Stimulated activated CD8-positive, alpha-beta memory T cell treated with anti-CD3 and anti-CD28 coated beads, Interleukin-15, amount 100 ng/mL, for 24 hours (primary cell): Measurements from ENCODE around the gene ANKS1A.
"Not testable (repeated sequence)": the region's sequence is repeated elsewhere in the genome, so short reads cannot be mapped to it uniquely, and the experiment has no call there.

Experiments used
- DNase-seq: peaks from one replicate; pipeline ENCODE4 v3.0.0-alpha.2; 2020; ENCODE audit warnings: low read depth

Gene ANKS1A, protein sequence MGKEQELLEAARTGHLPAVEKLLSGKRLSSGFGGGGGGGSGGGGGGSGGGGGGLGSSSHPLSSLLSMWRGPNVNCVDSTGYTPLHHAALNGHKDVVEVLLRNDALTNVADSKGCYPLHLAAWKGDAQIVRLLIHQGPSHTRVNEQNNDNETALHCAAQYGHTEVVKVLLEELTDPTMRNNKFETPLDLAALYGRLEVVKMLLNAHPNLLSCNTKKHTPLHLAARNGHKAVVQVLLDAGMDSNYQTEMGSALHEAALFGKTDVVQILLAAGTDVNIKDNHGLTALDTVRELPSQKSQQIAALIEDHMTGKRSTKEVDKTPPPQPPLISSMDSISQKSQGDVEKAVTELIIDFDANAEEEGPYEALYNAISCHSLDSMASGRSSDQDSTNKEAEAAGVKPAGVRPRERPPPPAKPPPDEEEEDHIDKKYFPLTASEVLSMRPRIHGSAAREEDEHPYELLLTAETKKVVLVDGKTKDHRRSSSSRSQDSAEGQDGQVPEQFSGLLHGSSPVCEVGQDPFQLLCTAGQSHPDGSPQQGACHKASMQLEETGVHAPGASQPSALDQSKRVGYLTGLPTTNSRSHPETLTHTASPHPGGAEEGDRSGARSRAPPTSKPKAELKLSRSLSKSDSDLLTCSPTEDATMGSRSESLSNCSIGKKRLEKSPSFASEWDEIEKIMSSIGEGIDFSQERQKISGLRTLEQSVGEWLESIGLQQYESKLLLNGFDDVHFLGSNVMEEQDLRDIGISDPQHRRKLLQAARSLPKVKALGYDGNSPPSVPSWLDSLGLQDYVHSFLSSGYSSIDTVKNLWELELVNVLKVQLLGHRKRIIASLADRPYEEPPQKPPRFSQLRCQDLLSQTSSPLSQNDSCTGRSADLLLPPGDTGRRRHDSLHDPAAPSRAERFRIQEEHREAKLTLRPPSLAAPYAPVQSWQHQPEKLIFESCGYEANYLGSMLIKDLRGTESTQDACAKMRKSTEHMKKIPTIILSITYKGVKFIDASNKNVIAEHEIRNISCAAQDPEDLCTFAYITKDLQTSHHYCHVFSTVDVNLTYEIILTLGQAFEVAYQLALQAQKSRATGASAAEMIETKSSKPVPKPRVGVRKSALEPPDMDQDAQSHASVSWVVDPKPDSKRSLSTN

GRCh38 chr6:34888874-34889555, at the start of gene ANKS1A:
ANKS1A (plus strand) TSS chr6:34889255; CDS start chr6:34889403, 148 bp downstream.
- peak; percentile 89 for DNase-seq

GRCh38 chr6:34839666-34840352, 49.2 kb upstream of the ANKS1A start:
- no peak for DNase-seq

DNA sequence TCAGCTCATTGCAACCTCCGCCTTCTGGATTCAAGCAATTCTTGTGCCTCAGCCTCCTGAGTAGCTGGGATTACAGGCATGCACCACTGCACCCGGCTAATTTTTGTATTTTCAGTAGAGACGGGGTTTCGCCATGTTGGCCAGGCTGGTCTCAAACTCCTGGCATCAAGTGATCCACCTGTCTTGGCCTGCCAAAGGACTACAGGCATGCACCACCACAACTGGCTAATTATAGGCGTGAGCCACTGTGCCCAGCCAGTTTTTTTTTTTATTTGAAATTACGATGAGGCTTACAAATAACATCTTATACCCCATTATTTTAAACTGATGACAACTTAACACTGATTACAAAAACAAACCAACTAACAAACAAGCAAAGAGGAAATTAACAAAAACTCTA, 40.0 kb upstream of the ANKS1A start:
- DNase-seq = not testable (repeated sequence)

DNA sequence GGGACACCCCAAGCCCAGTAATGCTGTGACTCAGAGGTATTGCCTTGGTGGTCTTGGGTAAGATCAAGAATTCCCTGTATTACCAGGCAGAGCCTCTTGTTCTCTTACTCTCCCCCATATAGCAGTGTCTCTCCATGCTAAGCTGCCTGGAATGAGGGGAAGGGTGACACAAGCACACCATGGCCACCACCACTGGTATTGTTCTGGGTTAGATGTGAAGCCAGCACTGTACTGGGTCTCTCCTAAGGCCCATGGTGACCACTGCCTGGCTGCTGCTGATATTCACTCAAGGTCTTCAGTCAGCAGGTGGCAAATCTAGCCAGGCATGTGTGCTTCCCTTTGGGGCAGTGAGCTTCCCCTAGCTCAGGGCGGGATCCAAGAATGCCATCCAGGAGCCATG, 37.7 kb upstream of the ANKS1A start:
- DNase-seq = no peak

DNA sequence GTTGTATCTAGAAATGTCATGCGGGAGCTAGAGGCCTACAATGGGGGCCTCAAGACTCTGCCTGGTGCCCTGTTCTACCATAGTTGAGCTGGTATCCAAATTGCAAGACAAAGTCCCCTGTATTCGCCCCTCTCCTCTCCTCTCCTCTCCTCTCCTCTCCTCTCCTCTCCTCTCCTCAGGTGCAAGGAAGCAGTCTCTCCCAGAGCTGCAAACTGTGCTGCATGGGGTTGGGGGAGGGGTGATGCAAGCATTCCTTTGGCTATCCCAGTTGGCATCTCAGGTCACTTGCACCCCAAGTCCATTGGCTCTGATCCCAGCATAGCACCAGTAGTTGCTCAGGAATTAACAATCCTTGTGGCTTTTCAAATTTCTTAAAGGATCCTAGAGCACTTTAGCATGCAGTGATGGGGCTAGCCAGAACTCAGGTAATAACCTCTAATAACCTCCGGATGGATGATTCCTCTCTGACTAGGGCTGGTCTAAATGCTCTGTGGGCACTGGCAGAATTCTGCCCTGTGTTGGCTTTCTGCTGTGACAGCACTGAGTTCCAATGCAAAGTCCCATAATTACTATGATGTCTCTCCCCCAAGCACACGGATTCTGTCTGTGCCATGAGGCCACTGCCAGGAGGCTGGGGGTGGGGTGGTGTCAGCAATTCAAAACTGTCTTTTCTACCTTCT, 36.5 kb upstream of the ANKS1A start:
- no peak for DNase-seq

GRCh38 chr6:34855463-34855862, 33.6 kb upstream of the ANKS1A start:
- DNase-seq = no peak

GRCh38 chr6:34858681-34859080, 30.4 kb upstream of the ANKS1A start:
- DNase-seq = no peak

DNA sequence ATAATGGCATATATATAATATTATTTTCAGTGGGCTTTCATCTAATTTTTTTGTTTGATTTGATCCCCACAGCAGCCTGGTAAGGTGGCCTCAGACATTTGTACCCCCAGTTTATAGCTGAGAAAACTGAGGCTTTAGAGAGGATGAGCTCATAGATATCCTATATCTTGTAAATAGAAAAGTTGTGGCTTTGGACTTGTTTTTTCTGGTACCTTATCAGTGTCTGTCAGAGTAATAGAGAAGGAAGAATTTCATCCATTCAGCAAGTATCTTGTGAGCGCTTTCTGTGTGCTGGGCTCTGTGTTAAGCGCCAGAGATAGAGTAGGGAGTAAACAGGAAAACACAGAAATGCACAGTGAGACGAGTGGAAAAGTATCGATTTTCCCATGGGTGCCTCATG, 29.1 kb upstream of the ANKS1A start:
- no peak for DNase-seq

- no peak for DNase-seq
Observed at GRCh38 chr6:34860776-34861175, 28.3 kb upstream of the ANKS1A start.

DNA sequence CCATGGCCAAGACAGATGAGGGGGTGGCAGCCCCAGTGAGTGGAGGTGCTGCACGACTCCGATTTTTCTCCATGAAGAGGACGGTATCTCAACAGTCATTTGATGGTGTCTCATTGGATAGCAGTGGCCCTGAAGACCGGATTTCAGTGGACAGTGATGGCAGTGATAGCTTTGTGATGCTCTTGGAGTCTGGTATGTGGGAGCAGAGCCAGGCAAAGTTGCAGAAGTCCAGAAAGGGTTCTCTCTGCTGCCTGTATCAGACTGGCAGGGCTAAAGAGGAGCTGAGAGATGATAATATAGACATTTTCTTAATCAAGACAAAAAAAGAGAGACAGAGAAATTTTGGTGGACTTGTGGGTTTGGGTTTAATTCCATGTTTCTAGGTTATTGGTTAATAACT, 25.0 kb upstream of the ANKS1A start:
- no peak for DNase-seq

DNA sequence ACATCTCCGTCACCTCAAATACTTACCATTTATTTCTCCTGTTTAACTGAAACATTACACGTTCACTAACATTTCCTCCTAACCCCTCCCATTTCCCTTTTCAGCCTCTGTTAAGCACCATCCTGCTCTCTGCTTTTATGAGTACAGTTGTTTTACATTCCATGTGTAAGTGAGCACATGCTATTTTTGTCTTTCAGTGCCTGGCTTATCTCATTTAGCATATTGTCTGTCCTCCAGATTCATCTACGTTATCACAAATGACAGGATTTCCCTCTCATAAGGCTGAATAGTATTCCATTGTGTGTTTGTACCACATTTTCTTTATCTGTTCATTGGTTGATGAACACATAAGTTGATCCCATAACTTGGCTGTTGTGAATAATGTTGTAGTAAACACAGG, 23.9 kb upstream of the ANKS1A start:
- no peak for DNase-seq

DNA sequence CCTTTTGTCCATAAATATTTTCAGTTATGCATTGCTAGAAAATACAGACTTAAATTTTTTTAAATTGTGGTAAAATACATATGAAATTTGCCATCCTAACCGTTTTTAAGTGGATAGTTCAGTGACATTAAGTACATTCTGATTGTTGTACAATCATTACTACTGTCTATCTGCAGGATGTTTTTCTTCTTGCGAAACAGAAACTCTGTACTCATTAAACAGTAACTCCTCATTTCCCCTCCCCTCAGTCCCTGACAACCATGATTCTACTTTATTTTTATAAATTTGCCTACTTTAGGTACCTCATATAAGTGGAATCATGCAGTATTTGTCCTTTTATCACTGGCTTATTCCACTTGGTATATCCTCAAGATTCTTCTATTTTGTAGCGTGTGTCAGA, 22.5 kb upstream of the ANKS1A start:
- DNase-seq = no peak

DNA sequence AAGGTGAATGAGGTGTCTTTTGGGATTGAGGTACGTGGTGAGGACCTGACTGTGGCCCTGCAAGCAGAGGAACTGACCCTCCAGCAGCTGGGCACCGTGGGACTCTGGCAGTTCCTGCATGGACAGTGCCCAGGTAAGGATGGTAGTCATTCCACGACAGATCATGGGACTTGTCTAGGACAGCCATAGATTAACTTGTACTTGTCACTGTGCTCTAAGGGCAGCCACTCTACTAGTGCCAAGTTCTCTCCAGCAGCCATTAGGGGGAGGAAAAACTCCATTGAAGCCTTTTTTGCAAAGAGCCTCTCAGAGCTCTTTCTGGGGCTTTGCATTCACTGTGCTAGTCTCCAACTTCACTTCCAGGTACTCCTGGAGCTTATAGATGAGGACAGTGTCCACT, 21.6 kb upstream of the ANKS1A start:
- no peak for DNase-seq

DNA sequence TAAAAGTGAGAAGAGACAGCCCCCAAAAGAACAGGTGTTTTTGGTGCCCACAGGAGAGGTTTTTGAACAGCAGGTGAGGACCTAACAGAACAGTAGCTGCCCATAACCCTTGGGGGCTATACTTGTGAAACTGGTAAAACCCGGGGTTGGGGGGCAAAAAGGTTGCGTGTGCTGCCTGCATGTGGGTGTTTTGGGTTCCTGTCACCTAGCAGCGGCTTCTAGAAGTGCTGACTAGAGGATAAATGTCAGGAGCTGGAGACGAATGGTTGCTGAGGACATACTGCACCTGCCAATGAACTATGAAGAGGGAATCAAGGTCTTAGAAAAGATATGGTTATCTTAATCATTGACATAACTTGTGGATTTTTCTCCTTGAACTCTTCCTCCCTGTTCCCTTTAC, 17.2 kb upstream of the ANKS1A start:
- DNase-seq = no peak

DNA sequence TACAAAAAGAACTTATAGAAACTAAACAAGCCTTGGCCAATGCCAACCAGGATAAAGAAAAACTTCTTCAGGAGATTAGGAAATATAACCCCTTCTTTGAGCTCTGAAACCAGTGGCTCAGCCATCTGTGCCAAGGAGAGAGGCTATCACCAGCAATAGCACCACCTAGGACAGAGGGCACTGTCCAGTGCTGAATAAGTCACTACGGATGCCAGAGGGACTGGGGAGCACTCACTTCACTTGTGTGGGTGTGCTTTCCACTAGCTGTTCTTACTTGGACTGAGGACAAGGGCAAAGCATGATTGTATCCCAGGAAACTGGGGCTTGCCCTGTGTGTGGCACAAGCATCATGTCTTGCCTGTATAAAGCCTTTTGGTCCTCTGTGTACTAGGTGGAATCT, 16.7 kb upstream of the ANKS1A start:
- DNase-seq = no peak

- DNase-seq = no peak
Observed at GRCh38 chr6:34875292-34876213, 13.5 kb upstream of the ANKS1A start.

DNA sequence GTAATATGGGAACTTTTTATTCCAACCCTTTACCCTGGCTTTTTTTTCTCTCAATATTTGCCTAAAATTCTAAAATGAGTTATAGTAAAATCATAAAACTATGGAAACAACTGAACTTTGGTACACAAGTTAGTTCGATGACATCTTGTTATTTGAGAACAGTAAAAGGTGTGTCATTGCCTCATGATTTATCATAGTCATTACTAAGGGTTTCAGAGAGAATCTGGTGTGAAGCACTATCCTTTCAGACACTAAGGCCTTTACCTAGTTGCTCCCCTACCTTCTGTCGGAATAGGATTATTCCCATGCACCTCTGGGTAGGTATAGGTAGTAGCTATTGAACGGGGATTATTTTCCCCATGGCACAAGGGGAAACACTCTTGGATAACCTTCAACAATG, 12.6 kb upstream of the ANKS1A start:
- DNase-seq = no peak

- DNase-seq = no peak
Observed at GRCh38 chr6:34877259-34877658, 11.8 kb upstream of the ANKS1A start.

- DNase-seq = no peak
Observed at GRCh38 chr6:34877869-34878485, 11.1 kb upstream of the ANKS1A start.
